HG03565 (cell line): ENCODE results near the gene CCNQ.

Source experiments
- ATAC-seq: cut with Tn5 transposase; IDR thresholded peaks from one replicate; pipeline ENCODE4 v1.9.1; 2021; ENCODE audit warnings: mild to moderate bottlenecking, moderate library complexity; ENCODE audit not compliant: unreplicated experiment

The CCNQ gene

DNA sequence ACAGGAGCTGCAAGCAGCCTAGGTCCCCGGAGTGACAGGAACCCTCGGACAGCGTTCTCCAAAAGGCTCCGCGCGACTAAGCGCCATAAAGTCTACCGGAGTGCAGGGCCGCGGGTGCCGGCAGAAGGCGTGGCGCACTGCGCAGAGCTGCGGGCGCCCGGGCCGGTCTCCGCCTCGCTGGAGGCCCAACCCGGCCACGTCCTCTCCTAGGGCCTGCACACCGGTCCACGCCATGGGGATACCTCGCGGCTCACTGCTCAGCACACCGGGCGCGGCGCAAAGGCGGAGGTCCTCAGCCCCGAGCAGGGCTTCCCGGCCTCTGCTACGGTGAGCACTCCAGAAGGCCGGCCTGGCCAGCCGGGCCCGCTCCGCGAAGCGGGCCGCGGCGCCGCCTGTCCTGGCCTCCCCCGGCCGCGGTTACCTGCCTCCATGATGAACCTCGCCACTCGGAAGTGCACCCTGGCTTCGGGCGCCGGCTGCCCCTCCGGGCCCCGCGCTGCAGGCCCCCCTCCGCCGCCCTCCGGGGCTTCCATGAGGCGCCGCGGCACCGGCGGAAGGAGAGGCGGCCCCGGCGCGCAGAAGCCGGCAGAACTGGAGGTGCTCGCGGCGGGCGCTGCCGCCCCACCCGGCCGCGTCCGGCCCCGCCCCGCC, at the start of gene CCNQ:
CCNQ (minus strand) TSS at position 599 of the 651 bp plus-strand sequence; CDS start at position 533, 66 bp downstream.
- peak; percentile 37 for ATAC-seq

DNA sequence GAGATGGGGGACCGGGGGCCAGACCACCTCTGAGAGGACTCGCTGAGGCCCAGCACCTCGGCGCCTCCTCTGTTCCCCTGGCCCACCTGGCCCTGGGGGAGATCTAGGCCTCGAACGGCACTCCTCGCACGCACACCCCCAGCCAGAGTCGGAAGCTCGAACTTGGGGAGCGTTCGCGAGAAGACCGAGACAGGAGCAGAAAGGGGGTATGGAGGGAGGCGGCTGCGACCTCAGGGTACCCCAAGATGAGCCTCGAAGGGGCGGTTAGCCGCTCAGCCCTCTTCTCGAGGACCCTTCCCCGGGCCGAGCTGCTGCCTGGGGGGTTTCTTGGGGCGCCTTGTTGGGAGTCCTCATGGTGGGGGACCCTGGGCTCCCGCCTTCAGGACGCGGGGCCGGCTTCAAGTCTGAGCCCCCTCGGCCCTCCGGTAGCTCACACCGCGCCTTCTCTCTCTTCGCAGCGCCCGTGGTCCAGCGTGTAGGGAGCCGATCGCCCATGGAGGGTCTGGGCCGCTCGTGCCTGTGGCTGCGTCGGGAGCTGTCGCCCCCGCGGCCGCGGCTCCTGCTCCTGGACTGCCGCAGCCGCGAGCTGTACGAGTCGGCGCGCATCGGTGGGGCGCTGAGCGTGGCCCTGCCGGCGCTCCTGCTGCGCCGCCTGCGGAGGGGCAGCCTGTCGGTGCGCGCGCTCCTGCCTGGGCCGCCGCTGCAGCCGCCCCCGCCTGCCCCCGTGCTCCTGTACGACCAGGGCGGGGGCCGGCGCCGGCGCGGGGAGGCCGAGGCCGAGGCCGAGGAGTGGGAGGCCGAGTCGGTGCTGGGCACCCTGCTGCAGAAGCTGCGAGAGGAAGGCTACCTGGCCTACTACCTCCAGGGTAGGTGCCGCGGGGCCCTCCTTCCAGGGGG, 48.8 kb upstream of the CCNQ start:
- no peak for ATAC-seq

DNA sequence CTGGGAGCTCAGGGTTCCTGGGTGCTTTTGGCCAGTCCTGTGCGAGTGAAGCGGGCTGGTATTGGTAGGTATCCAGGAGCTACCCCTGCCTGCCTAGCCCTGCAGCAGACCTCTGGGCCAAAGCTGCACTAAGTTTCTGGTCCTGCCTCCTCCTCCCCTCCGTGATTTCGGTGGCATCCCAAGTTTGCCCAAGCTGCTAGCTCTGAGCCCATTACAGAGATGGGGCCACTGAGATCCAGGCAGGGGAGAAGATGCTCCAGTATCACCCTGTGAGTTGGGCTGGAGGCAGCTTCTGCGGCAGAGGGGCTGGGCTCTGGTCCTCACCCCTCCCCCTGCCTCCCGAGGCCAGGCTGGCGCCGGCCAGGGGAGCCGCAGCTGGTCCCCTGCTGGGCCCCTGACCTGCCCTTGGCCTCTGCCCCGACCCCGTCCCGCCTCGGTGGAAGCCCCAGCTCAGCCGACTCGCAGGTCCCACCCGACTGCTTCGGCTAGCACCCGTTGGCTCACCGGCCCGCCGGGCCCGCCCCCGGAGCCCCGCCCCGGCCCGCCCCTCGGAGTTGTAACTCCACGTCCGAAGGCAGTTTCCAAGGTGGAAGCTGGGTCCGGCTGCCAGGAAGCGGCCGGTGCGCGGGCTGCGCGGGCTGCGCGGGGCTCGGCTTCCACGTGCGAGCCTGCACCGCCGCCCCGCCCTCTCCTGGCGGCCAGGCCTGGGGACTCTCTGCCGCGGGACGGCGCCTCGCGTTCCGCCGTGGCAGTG, 47.9 kb upstream of the CCNQ start, which contains the start of gene DUSP9:
DUSP9 (plus strand) TSS at position 584 of the 754 bp plus-strand sequence. CDS start 751 bp downstream, outside the sequence.
- no peak for ATAC-seq

DNA sequence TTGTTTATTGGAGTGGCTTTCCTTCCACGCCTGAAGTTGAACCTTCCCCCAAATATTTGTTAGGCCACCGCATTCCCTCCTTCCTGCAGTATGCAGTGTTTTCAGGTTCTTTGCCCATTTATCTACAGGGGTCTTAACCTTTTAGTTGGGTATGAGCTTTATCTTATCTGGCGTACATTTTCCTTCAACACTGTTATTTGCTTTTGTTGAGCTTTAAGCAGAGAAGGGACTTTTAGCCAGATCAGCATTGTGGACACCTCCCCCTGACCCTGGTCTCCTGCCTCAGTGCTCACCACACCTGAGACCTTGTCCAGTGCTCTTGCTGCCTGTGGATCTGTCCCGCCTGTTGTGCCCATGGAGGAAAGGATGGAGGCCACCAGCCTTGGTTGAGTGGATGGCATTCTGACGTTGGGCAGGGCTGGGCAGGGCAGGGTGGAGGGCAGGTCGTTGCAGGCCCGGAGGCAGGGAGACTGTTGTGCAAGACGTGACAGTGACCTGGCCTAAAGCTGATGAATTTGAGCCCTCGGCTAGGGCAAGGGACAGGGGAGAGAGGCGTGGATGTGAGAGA, 47.1 kb upstream of the CCNQ start:
- ATAC-seq, result no peak

DNA sequence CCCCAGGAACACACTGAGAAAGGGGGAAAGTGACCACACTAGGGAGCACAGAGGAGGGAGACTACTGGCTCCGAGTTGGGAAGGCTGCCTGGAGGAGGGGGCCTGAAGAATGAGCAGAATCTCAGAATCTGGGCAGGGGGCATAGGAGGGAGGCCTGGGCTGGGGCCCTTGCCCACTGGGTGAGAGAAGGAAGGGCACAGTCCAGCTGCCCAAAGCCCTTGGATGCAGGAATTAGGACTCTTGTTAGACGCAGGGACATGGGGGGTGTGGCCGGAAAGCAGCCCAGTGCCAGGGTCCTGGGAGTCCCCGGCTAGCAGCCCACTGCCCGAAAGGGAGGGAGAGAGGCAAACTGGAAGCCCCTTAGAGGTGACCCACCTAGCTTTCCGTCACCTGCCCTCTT, 46.2 kb upstream of the CCNQ start:
- no peak for ATAC-seq

DNA sequence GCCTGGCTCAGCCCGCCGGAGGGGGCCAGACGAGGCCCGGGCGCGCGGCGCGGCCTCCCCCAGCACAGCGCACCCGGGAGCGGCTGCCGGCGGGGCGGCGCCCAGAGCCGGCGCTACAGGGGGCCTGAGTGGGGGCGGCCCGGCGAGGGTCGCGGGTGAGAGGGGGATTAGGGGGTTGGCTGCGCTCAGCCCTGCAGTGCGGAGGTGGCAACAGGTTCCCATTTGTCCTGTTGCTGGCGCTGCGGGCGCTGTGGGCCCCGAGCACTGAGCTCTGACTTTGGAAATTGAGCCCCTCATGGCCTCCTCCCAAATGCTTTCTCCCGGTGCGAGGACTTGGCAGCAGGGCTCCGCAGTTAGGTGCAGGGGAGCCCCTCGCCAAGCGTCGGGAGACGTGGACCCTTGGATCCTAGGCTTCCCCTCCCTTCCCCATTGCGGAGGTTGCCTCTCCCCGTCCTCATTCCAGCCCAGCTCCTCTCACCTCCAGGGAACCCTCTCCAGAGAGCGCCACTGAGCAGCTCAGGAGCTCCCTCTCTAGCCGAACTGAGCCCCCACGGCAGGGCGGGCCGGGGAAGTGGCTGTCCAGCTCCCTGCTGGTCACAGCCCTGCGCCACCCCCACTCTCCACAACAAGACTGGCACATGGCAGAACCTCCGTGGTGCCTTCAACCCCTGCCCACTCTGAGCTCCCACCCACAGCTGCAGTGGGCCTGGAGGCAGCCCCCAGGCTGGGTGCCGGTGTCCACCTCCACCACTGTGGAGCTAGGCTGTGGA, 45.6 kb upstream of the CCNQ start:
- no peak for ATAC-seq

DNA sequence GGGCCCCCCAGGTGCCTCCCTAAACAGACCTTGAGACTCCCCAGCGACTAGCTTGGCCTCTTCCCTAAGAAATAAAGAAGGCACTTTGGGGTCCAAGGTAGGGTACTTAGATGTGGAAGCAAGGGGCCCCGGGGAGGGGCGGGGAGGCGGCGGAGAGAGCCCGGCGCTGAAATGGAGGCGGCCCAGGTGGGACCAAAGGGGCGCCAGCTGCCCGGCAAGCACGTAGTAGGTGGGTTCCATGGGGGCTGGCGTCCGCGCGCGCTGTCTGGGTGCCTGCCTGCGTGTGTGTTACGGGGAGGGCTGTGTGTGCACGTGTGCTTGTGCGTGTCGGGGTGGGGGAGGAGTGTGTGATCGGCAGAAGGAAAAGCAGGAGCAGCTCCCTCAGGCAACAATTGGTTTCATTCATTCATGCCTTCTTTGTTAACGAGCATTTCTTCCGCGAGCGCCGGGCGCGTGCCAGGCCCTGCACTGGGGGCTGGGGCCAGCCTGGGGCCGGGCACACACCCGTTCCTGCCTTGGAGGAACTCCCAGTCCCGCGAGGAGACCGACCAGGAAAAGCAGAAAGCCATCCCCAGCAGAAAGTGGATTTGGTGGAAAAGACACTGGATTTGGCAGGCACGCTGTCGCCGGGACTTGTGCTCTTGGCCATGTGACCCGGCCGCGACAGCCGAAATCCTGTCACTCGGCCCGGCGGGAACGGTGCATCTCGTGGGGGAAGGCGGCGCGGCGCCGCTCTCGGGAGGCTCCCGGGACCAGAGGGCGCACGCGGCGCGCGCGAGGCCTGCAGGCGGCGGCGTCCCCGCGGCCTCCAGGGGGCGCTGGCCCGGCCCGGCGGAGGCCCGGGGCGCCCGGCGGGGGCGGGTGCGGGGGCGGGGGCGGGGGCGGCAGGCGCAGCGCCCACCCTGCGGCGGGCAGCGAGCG, 44.8 kb upstream of the CCNQ start:
- ATAC-seq, result no peak

DNA sequence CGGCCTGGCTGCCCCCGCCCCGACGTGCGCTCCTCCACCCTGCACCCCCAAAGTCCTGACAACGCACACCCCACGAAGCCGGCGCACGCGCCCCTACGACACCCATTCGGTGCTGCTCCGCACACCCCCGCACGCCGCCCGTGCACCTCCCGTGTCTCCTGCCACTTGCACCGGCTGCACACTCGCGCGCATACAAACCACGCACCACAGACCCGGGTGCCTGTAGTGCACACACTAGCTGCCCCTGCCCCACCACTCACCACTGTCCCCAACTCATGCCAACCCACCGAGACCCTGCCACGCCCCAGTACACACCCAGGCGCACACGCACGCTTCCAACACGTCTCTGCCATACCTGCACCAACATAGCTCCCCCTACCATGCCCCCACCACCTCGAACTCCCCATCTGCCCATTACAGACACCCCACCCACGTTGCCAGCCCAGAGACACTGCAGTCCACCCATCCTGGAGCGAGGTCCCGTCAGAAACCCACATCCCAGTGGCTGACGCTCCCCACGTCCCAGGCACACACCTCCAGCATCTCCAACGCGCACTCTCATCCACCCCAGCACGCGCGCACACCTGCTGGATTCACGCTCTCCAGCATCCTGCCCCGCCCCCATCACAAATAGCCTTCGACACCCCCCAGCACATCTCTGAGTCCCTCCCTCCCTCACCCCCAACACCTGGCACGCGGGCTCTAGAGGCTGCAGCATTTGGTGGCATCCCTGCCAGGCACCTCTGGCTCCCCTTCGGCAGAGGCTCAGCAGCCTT, 43.9 kb upstream of the CCNQ start:
- ATAC-seq, result no peak

DNA sequence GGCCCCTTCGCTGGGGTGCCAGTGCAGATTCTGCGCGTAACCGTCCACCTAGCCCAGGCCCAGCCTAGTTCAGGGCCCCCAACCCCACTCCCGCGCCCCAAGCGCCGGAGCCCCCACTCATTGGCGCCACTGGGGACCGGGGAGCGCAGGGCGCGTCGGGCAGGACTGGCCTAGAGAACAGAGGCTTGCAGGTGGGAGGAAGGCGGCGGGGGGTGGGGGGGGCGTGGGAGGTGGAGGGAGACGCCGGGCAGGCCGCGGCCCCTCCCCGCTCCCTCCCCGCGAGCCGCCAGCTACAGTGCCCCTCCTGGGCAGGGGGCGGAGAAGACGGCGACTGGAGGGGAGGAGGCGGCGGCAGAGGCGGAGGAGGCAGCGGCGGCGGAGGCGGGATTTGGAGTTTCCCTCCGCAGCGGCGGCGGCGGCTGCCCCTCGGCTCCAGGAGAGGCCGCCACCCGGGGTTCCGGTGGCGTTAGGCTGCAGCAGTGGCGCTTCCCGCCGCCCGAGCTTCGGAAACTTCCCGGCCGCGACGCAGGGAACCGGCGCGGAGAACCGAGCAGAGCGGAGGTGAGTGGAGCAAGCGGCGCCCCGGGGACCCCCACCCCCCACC, 43.2 kb upstream of the CCNQ start:
- no peak for ATAC-seq

DNA sequence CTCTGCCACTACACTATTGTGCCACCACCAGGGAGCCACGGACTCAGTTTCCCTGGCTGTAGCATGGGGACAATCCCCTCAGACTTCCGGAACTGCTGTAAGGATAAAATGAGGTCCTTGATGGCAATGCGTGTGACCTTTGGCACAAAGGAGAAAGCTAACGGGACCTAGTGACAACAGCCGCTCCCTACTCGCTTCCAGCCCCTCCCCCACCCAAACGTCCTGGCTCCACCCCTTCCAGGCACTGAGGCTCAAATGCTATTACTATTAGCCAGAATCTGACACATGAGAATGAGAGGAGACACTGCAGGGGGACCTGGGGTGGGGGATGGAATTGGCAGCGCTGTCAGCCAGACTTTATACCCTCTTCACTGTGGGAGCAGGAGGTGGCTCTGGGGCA, 42.7 kb upstream of the CCNQ start:
- no peak for ATAC-seq

DNA sequence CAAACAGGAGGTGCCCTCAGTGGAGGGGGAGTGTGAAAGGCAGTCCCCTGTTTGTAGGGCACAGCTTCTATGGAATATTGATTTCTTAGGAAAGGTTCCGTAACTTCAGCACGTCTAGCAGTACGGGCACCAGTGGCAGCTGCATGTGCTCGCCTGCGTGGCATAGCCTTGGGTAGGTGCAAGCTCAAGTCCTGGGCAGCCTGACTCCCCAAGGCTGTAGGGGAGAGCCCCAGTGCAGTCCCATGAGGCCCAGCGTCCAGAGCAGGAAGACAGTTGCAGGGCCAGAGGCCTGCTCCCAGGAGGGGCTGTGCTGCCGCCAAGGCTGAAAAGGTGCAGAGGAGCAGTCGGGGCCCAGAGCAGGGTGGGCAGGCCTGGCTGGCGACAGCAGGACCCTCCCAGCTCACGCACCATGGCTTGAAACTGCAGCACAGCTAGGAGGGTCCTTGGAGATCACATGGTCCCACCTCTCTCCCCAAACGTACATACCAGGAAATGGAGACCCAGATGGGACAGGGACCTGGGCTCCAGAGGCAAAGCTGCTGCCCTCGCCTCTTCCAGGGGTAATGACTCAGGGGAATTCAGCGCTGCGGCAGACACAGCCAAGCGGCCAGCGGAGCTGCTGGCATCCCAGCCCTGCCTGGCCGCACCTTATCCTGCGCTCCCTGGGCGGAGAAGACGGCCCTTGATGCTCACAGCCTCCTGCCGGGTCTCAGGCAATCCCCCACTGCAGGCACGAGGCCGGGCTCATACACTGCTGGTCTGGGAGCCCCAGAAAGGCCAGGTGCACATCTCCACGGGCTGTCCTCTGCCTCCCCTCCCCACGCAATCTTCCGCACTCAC, 42.0 kb upstream of the CCNQ start:
- ATAC-seq, result no peak

DNA sequence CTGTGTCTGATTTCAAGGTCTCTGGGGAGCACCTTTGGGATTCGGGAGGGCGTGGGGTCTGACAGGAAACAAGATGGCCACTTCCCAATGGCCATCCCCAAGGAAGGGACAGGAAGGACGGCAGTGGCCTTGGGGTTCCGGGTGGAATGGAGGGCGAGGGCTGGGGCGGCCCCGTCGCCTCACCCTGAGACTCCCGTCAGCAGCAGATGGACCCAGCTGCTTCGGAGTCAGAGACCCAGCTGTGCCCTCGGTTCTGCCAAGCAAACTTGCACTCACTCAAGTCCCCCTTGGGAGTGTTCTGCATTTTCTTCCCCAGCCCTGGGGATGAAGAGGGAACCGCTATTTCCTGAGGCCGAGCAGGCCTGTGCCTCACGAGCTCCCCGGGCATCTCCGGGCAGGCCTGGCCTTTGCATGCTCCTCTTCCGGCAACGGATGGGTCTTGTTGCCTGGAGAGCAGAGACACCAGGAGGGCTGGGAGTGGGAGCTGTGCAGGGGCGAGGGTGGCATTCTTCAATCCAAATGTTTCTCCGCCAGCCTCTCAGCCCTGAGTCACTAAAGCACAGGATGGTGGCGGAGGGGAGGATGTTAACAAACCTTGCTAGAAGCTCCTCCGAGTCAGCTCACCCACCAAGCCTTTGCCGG, 41.2 kb upstream of the CCNQ start:
- ATAC-seq, result no peak

DNA sequence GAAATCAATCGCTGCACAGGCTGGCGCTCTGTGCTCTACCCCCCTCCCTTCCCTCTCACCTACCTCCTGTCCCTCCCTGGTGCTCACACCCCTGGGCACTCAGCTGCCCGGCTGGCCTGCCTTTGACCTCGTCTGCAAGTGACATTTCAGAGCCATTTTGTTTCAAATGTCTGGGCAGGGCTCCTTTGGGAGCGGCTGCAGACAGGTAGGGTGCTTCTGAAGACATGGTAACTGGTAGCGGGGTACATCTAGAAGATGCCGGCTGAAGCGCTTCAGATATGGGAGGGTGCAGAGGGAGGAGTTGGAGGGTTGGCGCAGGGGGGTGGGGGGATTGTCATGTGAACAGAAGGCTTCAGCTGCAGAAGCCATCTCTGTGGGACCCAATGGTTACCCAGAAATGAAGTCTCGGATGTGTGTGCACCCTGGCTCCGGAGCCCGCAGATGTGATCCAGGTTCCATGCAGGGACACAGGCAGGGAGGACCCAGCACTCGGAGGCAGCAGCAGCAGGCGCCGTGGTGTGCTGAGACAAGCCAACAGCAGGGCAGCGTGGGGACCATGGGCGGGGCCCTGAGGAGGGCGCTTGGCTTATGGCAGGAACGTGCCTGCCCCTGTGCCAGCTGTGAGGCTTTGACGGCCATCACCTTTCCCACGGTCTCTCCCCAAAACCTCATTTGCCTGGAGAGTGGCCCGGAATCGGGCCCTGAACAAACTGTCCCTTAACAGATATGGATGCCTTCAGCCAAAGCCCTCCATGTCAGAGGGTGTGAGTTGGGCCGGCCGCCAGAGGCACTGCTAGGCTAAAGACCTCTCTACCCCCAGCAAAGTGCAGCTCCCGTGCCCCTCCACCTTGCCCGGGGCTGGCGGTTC, 40.5 kb upstream of the CCNQ start:
- no peak for ATAC-seq

DNA sequence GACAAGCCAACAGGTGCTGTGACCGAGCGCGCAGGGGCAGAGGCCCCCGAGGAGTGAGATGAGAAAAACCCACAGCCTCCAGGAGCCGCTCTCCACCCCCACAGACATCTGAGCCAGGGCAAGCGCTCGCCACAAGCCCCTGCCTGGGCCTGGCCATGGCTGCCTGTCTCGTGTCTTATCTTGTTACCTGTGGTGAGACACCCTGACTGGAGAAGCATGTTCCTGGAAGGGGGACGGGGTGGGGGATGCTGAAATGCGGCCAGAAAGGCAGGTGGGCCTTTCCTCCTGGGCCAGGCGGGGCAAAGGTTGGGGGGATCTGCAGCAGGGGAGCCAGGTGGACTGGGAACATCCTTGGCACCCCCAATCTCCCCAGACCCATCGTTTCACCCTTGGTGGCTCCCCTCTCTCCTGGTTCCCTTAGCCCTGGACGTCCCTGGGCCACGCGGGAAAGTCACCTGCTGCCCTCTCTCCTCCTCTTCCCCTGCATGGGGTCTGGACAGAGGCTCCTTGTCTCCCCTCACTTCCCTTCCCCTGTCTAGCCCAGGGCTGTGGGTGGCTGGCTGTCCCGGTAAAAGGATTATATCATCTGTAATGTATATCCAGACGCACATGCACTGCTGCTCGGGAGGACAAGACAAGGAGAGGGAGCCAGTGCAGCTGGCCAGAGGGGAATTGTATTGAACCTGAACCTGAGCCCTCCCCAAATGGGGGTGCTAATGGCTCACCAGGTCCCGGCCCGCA, 39.7 kb upstream of the CCNQ start:
- ATAC-seq, result no peak

DNA sequence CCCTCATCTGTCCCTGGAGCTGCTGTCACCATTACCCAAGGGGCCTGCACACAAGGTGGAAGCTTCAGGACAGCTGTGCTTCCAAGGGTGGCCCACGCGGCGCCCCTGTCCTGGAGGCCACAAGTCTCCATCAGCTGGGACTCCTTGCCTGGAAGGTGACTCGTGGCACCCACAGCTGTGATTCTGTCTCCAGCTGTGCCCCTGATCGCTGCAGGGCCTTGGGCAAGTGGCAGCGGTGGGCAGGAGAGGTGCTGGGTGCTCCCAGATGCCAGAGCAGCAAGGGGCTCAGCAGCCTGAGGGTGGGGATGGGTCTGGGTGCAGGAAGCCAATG, 39.1 kb upstream of the CCNQ start:
- ATAC-seq, result no peak
